NCI-H82 treated with DMSO at 0.1 percent for 48 hours (cell line): ENCODE results near the gene CHML.

ENCODE experiments used
- DNase-seq: peaks from one replicate; lab custom pipeline; 2025; ENCODE audit not compliant: unreplicated experiment; lab: John Stamatoyannopoulos, UW

CHML gene

DNA sequence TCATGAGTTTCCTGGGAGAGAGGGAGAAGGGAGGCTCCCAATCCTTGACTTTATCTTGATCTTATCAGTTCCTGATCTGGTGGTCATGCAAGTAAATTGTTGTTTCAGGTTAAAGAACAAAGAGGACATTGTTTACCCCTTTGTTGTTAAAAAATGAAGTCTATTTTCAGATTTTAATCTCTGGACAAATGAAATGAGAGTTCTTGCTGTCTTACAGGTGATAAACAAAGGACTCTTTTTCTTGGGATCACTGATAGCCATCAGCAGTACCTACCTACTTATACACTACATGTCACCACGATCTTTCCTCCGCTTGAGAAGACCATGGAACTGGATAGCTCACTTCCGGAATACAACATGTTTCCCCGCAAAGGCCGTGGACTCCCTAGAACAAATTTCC lies 48.4 kb downstream of the CHML start:
- no peak for DNase-seq

DNA sequence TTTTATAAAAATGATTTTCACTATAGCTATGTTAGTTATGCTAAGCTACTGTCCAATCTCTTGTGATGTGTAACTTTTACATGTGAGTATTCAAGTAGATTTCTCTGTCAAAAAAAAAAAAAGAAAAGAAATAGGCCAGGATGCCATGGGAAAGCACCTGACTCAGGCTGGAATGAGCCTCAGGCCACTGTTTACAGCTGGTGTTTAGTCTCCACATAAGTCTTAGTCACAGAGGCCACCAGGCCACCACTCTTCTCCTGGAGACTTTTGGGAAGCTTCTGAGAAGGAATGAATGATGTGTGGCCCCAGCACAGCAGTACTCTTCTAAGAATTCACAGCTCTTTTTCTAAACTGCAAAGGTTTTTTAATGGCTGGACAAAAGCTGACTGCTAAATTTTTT lies 48.9 kb downstream of the CHML start:
- DNase-seq = no peak

DNA sequence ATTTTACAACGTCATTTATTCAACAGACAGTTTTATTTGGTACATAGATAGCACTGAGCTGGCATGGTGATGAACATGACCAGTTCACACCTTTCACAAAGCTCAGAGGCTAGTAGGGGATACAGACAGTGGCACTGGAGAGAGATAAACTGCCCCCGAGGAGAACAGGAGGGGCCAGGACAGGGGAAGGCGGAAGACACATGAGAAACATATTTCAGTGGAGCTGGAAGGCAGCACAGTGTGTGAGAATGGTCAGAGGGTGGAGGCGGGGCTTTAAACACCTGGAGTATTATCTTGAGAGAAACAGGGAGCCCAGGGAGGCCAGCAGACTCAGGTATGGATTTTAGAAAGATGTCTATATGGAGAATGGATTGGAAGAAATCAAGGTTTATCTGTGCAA lies 49.5 kb downstream of the CHML start:
- DNase-seq = no peak
